ENCODE measurements around the gene AKR1C1. TPM values are rescaled to one million over a fixed set of nuclear protein-coding genes. Genes with fewer than 3 reads are reported as not detected.

Gene AKR1C1
- total RNA-seq, 1 experiment from 2014 or later, result 2.1 TPM

DNA sequence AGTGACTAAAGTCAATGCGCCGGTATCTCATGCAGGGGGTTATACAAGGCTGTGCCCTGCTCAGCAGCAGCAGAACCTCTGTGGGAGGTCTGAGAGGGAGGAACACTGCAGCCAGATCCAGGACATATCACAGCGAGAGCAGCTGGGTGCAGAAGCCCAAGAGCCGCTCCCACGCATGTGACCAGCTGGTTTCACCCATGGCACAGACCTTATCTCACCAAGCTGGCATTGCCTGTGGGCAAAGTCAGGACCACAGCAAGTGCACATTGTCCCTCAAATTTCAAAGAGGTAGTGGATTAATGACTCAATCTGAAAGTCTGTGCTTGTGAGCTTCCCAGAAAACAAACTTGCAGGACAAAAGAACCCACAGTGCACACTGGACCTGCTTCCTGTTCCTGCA lies 31.6 kb upstream of the AKR1C1 start:
- no peaks in the 10 kb centered on the region for H3K9me2 ChIP-seq (ENCODE audit: insufficient read depth)
- H3K27ac ChIP-seq (ENCODE audit: low read depth, low read length), result no peak overlapping the region
- H2AFZ ChIP-seq (ENCODE audit: low read depth, low read length, poor library complexity, severe bottlenecking), result no peak overlapping the region
- no peak overlapping the region for H3K9ac ChIP-seq (ENCODE audit: low read length)
- no peaks in the 10 kb centered on the region for H3K4me1 ChIP-seq (ENCODE audit: control insufficient read depth in 1 of 2, insufficient read depth in 2 of 2, low read length in 2 of 2)
- no peaks in the 10 kb centered on the region for H3K36me3 ChIP-seq (ENCODE audit: control insufficient read depth in 1 of 2, insufficient read depth in 2 of 2, low read length in 2 of 2)
- DNase-seq (ENCODE audit: low read depth, low spot score) (no peak), ATAC-seq (no peak)
- BruUV-seq (replicated peaks), result no TSS peak
- POLR2A ChIA-PET, result no interaction called here
- TF ChIP-seq EZH2phosphoT487 (IDR thresholded peaks at IDR 0.05; ENCODE audit: borderline replicate concordance) (no peak), CEBPB (IDR thresholded peaks at IDR 0.05; ENCODE audit: low read depth) (no peak), CBX3 (IDR thresholded peaks at IDR 0.05; ENCODE audit: low read depth) (no peak), JUND (IDR thresholded peaks at IDR 0.05) (no peak), SRF (IDR thresholded peaks at IDR 0.05; ENCODE audit: low read depth) (no peak), ZNF274 (IDR thresholded peaks at IDR 0.05; ENCODE audit: low read depth, low read length) (no peak), FOSL1 (IDR thresholded peaks at IDR 0.05; ENCODE audit: low read depth) (no peak), EZH2 (IDR thresholded peaks at IDR 0.05) (no peak), SP1 (IDR thresholded peaks at IDR 0.05; ENCODE audit: low read depth) (no peak), ZFX (IDR thresholded peaks at IDR 0.05) (no peak), TCF7L2 (IDR thresholded peaks at IDR 0.05; ENCODE audit: borderline replicate concordance, extremely low read depth, insufficient read depth, insufficient read length) (no peak), ELF1 (IDR thresholded peaks at IDR 0.05; ENCODE audit: borderline replicate concordance, low read depth) (no peak), RAD21 (IDR thresholded peaks at IDR 0.05; ENCODE audit: low read depth) (no peak), POLR2AphosphoS5 (IDR thresholded peaks at IDR 0.05; ENCODE audit: low read depth, low read length) (no peak), EGR1 (IDR thresholded peaks at IDR 0.05; ENCODE audit: low read depth) (no peak)
- TF ChIP-seq, protein P1, sequence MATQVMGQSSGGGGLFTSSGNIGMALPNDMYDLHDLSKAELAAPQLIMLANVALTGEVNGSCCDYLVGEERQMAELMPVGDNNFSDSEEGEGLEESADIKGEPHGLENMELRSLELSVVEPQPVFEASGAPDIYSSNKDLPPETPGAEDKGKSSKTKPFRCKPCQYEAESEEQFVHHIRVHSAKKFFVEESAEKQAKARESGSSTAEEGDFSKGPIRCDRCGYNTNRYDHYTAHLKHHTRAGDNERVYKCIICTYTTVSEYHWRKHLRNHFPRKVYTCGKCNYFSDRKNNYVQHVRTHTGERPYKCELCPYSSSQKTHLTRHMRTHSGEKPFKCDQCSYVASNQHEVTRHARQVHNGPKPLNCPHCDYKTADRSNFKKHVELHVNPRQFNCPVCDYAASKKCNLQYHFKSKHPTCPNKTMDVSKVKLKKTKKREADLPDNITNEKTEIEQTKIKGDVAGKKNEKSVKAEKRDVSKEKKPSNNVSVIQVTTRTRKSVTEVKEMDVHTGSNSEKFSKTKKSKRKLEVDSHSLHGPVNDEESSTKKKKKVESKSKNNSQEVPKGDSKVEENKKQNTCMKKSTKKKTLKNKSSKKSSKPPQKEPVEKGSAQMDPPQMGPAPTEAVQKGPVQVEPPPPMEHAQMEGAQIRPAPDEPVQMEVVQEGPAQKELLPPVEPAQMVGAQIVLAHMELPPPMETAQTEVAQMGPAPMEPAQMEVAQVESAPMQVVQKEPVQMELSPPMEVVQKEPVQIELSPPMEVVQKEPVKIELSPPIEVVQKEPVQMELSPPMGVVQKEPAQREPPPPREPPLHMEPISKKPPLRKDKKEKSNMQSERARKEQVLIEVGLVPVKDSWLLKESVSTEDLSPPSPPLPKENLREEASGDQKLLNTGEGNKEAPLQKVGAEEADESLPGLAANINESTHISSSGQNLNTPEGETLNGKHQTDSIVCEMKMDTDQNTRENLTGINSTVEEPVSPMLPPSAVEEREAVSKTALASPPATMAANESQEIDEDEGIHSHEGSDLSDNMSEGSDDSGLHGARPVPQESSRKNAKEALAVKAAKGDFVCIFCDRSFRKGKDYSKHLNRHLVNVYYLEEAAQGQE (IDR thresholded peaks at IDR 0.05; ENCODE audit: low read depth), result no peak
- TF ChIP-seq, protein P2, sequence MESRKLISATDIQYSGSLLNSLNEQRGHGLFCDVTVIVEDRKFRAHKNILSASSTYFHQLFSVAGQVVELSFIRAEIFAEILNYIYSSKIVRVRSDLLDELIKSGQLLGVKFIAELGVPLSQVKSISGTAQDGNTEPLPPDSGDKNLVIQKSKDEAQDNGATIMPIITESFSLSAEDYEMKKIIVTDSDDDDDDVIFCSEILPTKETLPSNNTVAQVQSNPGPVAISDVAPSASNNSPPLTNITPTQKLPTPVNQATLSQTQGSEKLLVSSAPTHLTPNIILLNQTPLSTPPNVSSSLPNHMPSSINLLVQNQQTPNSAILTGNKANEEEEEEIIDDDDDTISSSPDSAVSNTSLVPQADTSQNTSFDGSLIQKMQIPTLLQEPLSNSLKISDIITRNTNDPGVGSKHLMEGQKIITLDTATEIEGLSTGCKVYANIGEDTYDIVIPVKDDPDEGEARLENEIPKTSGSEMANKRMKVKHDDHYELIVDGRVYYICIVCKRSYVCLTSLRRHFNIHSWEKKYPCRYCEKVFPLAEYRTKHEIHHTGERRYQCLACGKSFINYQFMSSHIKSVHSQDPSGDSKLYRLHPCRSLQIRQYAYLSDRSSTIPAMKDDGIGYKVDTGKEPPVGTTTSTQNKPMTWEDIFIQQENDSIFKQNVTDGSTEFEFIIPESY (IDR thresholded peaks at IDR 0.05; ENCODE audit: extremely low read depth, insufficient replicate concordance, low read length), result no peak
- TF ChIP-seq, protein P3, sequence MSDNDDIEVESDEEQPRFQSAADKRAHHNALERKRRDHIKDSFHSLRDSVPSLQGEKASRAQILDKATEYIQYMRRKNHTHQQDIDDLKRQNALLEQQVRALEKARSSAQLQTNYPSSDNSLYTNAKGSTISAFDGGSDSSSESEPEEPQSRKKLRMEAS (IDR thresholded peaks at IDR 0.05), result no peak
- TF ChIP-seq, protein P4, sequence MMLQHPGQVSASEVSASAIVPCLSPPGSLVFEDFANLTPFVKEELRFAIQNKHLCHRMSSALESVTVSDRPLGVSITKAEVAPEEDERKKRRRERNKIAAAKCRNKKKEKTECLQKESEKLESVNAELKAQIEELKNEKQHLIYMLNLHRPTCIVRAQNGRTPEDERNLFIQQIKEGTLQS (IDR thresholded peaks at IDR 0.05), result no peak
- TF ChIP-seq, protein P5, sequence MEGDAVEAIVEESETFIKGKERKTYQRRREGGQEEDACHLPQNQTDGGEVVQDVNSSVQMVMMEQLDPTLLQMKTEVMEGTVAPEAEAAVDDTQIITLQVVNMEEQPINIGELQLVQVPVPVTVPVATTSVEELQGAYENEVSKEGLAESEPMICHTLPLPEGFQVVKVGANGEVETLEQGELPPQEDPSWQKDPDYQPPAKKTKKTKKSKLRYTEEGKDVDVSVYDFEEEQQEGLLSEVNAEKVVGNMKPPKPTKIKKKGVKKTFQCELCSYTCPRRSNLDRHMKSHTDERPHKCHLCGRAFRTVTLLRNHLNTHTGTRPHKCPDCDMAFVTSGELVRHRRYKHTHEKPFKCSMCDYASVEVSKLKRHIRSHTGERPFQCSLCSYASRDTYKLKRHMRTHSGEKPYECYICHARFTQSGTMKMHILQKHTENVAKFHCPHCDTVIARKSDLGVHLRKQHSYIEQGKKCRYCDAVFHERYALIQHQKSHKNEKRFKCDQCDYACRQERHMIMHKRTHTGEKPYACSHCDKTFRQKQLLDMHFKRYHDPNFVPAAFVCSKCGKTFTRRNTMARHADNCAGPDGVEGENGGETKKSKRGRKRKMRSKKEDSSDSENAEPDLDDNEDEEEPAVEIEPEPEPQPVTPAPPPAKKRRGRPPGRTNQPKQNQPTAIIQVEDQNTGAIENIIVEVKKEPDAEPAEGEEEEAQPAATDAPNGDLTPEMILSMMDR (IDR thresholded peaks at IDR 0.05 in 2 of 3, conservative IDR thresholded peaks at IDR 0.05 in 1 of 3; ENCODE audit: borderline replicate concordance in 1 of 3, insufficient read depth in 1 of 3, low read depth in 2 of 3, low read length in 2 of 3), result no peak
- no peaks in the 10 kb centered on the region for H4K20me1 ChIP-seq (ENCODE audit: insufficient read depth)
- H3K9me3 ChIP-seq (ENCODE audit: control insufficient read depth in 1 of 2, insufficient read depth in 1 of 2, low read depth in 1 of 2, low read length in 2 of 2), result no peaks in the 10 kb centered on the region
- intact Hi-C loops (cut with micrococcal nuclease), result no loop called here
- RAD21 ChIA-PET (ENCODE audit: low non-redundant PET in 1 of 2, low total read pairs in 2 of 2, uncharacterized antibody in 2 of 2, unreplicated experiment in 2 of 2), result no interaction called here
- no peaks in the 10 kb centered on the region for H3K27me3 ChIP-seq (ENCODE audit: insufficient read depth, low read length)
- H3K4me2 ChIP-seq (ENCODE audit: low read length), result no peak overlapping the region
- CTCF ChIA-PET, result no interaction called here
- H3K79me2 ChIP-seq (ENCODE audit: insufficient read depth, low read length), result no peaks in the 10 kb centered on the region
- H3K4me3 ChIP-seq (replicated peaks in 1 of 2; ENCODE audit: low read depth in 1 of 2, low read length in 2 of 2), result no peak overlapping the region

All from HCT116 (cell line).